Panc1 (cell line): ENCODE data around the gene ALK. TPM values are rescaled to one million over a fixed set of nuclear protein-coding genes. Genes with fewer than 3 reads are reported as not detected.

Experiments
- ATAC-seq: fragments of 200-7000 bp; cut with Tn5 transposase; 2 replicates; pipeline ENCODE4 v1.9.1; 2020; ENCODE audit warnings: mild to moderate bottlenecking, moderate library complexity
- BruUV-seq: library from RNA; stranded (reverse); fragments of 400-500 nt; replicated peaks from 2 replicates; lab custom pipeline; 2021; lab: Mats Ljungman, UMichigan
- CTCF ChIA-PET: fragments of 300-600 bp; sonication (Branson Sonifier 250); formaldehyde crosslinking; loops from one replicate; lab custom pipeline; 2022; ENCODE audit warnings: antibody characterized with exemption; lab: Charles Lee
- POLR2A ChIA-PET: fragments of 300-600 bp; sonication (Branson Sonifier 250); formaldehyde crosslinking; loops from one replicate; lab custom pipeline; 2022; ENCODE audit warnings: antibody characterized with exemption; lab: Charles Lee
- DNase-seq: peaks from one replicate; pipeline ENCODE4 v3.0.0-alpha.2; 2010; ENCODE audit warnings: low read depth, low spot score
- H3K27ac ChIP-seq: 2 replicates; pipeline ENCODE4 v1.5.1; 2011; ENCODE audit warnings: mild to moderate bottlenecking, low read length, inconsistent platforms
- H3K27me3 ChIP-seq: fragments of 200-500 bp; sonication (Bioruptor generic); 2 replicates; pipeline ENCODE4 v1.6.0; 2014; ENCODE audit warnings: low read length, inconsistent platforms; ENCODE audit not compliant: control insufficient read depth, insufficient read depth
- H3K36me3 ChIP-seq: fragments of 200-500 bp; sonication (Bioruptor generic); 2 replicates; pipeline ENCODE4 v1.5.1; 2014; ENCODE audit warnings: inconsistent platforms, mild to moderate bottlenecking, low read length, moderate library complexity; ENCODE audit not compliant: control insufficient read depth, insufficient read depth
- H3K4me1 ChIP-seq: 2 replicates; pipeline ENCODE4 v1.5.1; 2011; ENCODE audit warnings: inconsistent platforms, mild to moderate bottlenecking, low read length, moderate library complexity; ENCODE audit not compliant: control insufficient read depth, insufficient read depth
- H3K4me3 ChIP-seq, 2 experiments: 2 replicates each; pipeline ENCODE4 v1.5.1; 2011 to 2012; ENCODE audit warnings: low read depth in 2 of 2, low read length in 2 of 2, mild to moderate bottlenecking in 2 of 2, inconsistent platforms in 1 of 2, moderate library complexity in 1 of 2
- H3K9me3 ChIP-seq: fragments of 200-500 bp; sonication (Bioruptor generic); 2 replicates; pipeline ENCODE4 v1.5.1; 2014; ENCODE audit warnings: low read depth, mild to moderate bottlenecking, inconsistent platforms, low read length, moderate library complexity; ENCODE audit not compliant: control insufficient read depth, insufficient read depth
- POLR2AphosphoS5 ChIP-seq: IDR thresholded peaks from 2 replicates; pipeline ENCODE4 v1.6.1; 2012; ENCODE audit warnings: mild to moderate bottlenecking, low read depth, low read length, moderate library complexity
- SIN3A ChIP-seq: IDR thresholded peaks from 2 replicates; pipeline ENCODE4 v1.6.1; 2012; ENCODE audit warnings: low read depth, mild to moderate bottlenecking, low read length, moderate library complexity, borderline replicate concordance; ENCODE audit not compliant: insufficient read depth
- TCF7L2 ChIP-seq: IDR thresholded peaks from 2 replicates; pipeline ENCODE4 v1.6.1; 2011; ENCODE audit warnings: mild to moderate bottlenecking, low read depth, low read length, inconsistent platforms
- in situ Hi-C: cut with HindIII; loops from 2 replicates; pipeline ENCODE4 v1.10.0; 2016; ENCODE audit warnings: low sequenced_read_pairs, low pct_unique_long_range_greater_than_20kb
- intact Hi-C: fragments of 100-400 bp; cut with micrococcal nuclease; formaldehyde crosslinking; loops from one replicate; pipeline ENCODE4 v1.10.0; 2022; ENCODE audit not compliant: unreplicated experiment
- total RNA-seq: library from RNA; stranded (reverse); gene quantifications from one replicate; pipeline ENCODE4 v1.2.1, GENCODE V29; 2021; ENCODE audit not compliant: unreplicated experiment
- TF ChIP-seq, protein P1 (sequence below): fragments of 450-650 bp; IDR thresholded peaks from 2 replicates; pipeline ENCODE4 v1.5.1; 2017; ENCODE audit warnings: mild to moderate bottlenecking
- TF ChIP-seq, protein P2 (sequence below), 2 experiments: IDR thresholded peaks; 2 replicates each; pipeline ENCODE4 v1.6.1; 2011 to 2012; ENCODE audit warnings: low read depth in 2 of 2, control low read depth in 1 of 2, low read length in 1 of 2, mild to moderate bottlenecking in 1 of 2, moderate library complexity in 1 of 2; ENCODE audit not compliant: insufficient read depth in 1 of 2

Gene ALK
- total RNA-seq, 1 experiment from 2014 or later = not detected

DNA sequence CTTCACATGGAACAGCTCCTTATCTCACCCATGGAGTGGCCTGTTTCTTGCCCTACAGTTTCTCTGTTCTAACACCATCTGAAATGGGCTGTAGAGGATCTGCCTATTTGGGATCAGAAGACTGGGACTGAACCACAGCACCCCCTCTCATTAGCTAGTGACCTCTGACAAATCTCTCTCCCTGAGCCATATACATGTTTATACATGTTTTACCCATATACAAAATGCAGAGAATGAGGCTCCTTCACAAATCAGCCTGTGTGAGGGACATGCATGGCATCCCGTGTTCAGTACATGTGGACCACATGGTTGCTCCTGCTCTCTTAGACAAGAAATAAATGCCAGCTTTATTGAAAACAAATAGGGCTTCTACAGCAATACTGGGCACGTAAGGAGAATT lies 282.7 kb downstream of the ALK start:
- in situ Hi-C loops = no loop called here
- CTCF ChIA-PET = no interaction called here
- ATAC-seq = no peak

DNA sequence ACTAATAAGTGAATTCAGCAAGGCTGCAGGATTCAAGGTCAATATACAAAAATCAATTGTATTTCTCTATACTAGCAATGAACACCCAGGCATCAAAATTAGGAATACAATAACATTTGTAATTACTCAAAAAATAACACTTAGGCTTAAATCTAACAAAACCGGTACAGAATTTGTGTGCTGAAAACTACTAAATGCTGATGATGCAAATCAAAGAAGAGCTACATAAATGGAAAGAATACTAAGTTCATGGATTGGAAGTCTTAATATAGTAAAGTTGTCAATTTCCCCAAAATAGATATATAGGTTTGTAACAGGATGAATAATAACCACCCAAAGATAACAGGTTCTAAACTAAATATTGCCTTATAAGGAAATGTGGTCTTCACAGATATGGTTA lies 286.5 kb downstream of the ALK start:
- Histone ChIP-seq H3K4me1 (no peaks in the 10 kb centered on the region), H3K9me3 (no peaks in the 10 kb centered on the region), H3K4me3 (no peak overlapping the region), H3K27me3 (peaks cover 3% of the 10 kb centered on the region; the same call in 1 of the 2 replicates), H3K36me3 (no peaks in the 10 kb centered on the region), H3K27ac (no peak overlapping the region)
- no peak for ATAC-seq
- DNase-seq = no peak
- BruUV-seq = no TSS peak
- CTCF ChIA-PET = no interaction called here
- POLR2A ChIA-PET = no interaction called here
- TF ChIP-seq, protein P1, sequence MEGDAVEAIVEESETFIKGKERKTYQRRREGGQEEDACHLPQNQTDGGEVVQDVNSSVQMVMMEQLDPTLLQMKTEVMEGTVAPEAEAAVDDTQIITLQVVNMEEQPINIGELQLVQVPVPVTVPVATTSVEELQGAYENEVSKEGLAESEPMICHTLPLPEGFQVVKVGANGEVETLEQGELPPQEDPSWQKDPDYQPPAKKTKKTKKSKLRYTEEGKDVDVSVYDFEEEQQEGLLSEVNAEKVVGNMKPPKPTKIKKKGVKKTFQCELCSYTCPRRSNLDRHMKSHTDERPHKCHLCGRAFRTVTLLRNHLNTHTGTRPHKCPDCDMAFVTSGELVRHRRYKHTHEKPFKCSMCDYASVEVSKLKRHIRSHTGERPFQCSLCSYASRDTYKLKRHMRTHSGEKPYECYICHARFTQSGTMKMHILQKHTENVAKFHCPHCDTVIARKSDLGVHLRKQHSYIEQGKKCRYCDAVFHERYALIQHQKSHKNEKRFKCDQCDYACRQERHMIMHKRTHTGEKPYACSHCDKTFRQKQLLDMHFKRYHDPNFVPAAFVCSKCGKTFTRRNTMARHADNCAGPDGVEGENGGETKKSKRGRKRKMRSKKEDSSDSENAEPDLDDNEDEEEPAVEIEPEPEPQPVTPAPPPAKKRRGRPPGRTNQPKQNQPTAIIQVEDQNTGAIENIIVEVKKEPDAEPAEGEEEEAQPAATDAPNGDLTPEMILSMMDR = no peak
- TF ChIP-seq SIN3A (no peak), TCF7L2 (no peak), POLR2AphosphoS5 (no peak)
- TF ChIP-seq, protein P2, sequence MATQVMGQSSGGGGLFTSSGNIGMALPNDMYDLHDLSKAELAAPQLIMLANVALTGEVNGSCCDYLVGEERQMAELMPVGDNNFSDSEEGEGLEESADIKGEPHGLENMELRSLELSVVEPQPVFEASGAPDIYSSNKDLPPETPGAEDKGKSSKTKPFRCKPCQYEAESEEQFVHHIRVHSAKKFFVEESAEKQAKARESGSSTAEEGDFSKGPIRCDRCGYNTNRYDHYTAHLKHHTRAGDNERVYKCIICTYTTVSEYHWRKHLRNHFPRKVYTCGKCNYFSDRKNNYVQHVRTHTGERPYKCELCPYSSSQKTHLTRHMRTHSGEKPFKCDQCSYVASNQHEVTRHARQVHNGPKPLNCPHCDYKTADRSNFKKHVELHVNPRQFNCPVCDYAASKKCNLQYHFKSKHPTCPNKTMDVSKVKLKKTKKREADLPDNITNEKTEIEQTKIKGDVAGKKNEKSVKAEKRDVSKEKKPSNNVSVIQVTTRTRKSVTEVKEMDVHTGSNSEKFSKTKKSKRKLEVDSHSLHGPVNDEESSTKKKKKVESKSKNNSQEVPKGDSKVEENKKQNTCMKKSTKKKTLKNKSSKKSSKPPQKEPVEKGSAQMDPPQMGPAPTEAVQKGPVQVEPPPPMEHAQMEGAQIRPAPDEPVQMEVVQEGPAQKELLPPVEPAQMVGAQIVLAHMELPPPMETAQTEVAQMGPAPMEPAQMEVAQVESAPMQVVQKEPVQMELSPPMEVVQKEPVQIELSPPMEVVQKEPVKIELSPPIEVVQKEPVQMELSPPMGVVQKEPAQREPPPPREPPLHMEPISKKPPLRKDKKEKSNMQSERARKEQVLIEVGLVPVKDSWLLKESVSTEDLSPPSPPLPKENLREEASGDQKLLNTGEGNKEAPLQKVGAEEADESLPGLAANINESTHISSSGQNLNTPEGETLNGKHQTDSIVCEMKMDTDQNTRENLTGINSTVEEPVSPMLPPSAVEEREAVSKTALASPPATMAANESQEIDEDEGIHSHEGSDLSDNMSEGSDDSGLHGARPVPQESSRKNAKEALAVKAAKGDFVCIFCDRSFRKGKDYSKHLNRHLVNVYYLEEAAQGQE (IDR thresholded peaks at IDR 0.05; ENCODE audit: insufficient read depth in 1 of 2, low read depth in 2 of 2, low read length in 1 of 2) = no peak
- intact Hi-C loops (no loop called here), in situ Hi-C loops (no loop called here)

More for the DNA sequence above, 282.7 kb downstream of the ALK start:
- H3K9me3 ChIP-seq = no peaks in the 10 kb centered on the region
- no peak overlapping the region for H3K27ac ChIP-seq
- TF ChIP-seq, protein P2 (IDR thresholded peaks at IDR 0.05; ENCODE audit: insufficient read depth in 1 of 2, low read depth in 2 of 2, low read length in 1 of 2) = no peak
- TF ChIP-seq, protein P1 = no peak
- TF ChIP-seq TCF7L2 (no peak), POLR2AphosphoS5 (no peak), SIN3A (no peak)
- peaks cover 5% of the 10 kb centered on the region for H3K27me3 ChIP-seq
- no peaks in the 10 kb centered on the region for H3K36me3 ChIP-seq
- POLR2A ChIA-PET = no interaction called here
- BruUV-seq = no TSS peak
- intact Hi-C loops = no loop called here
- no peak for DNase-seq
- H3K4me3 ChIP-seq = no peak overlapping the region
- no peaks in the 10 kb centered on the region for H3K4me1 ChIP-seq
